T-cell (primary cell): Measurements from ENCODE around the gene SLC35G6. TPM values are rescaled to one million over a fixed set of nuclear protein-coding genes. Genes with fewer than 3 reads are reported as not detected.

Experiments
- ATAC-seq, 4 experiments: fragments of 200-7000 bp in 3 of 4; fragments of 150-1000 bp in 1 of 4; cut with Tn5 transposase; replicated peaks in 1 of 4; 1 replicate in 3 of 4; 2 replicates in 1 of 4; pipeline ENCODE4 v1.10.0; 2021; ENCODE audit warnings: moderate library complexity in 3 of 4, mild to moderate bottlenecking in 2 of 4, moderate number of reproducible peaks in 1 of 4
- CTCF ChIA-PET, 2 donors: fragments of 300-600 bp; sonication (Branson Sonifier 250); formaldehyde crosslinking; loops; one replicate each; lab custom pipeline; 2022; ENCODE audit warnings: antibody characterized with exemption in 2 of 2; lab: Charles Lee
- POLR2A ChIA-PET, 2 donors: fragments of 300-600 bp; sonication (Branson Sonifier 250); formaldehyde crosslinking; loops; one replicate each; lab custom pipeline; 2022; ENCODE audit warnings: antibody characterized with exemption in 2 of 2; lab: Charles Lee
- DNase-seq, 35 experiments: peaks; one replicate each; pipeline versions ENCODE4 v3.0.0 to v3.0.0-alpha.2; 2013 to 2023
- H3K27ac ChIP-seq: one replicate; pipeline ENCODE4 v1.5.1; 2013; ENCODE audit warnings: low read length
- H3K27me3 ChIP-seq, 2 experiments: replicated peaks in 1 of 2; 1 replicate in 1 of 2; 2 replicates in 1 of 2; pipeline versions ENCODE4 v1.6.1 to v1.7.0; 2013; ENCODE audit warnings: low read length in 1 of 2, mixed read lengths in 1 of 2; ENCODE audit not compliant: control insufficient read depth in 2 of 2, insufficient read depth in 2 of 2; ENCODE audit errors: extremely low read depth in 1 of 2
- H3K36me3 ChIP-seq, 2 donors: 1 replicate in 1 of 2; 2 replicates in 1 of 2; pipeline versions ENCODE4 v1.6.1 to v1.7.0; 2013; ENCODE audit warnings: low read length in 1 of 2; ENCODE audit not compliant: control insufficient read depth in 2 of 2, insufficient read depth in 1 of 2; ENCODE audit errors: extremely low read depth in 1 of 2
- H3K4me1 ChIP-seq, 2 experiments: 1 replicate in 1 of 2; 2 replicates in 1 of 2; pipeline versions ENCODE4 v1.6.1 to v1.7.0; 2013; ENCODE audit warnings: low read length in 2 of 2, mixed read lengths in 1 of 2; ENCODE audit not compliant: insufficient read depth in 2 of 2, control insufficient read depth in 1 of 2; ENCODE audit errors: extremely low read depth in 1 of 2
- H3K4me3 ChIP-seq, 2 donors: 1 replicate in 1 of 2; 2 replicates in 1 of 2; pipeline versions ENCODE4 v1.5.1 to v1.7.0; 2013; ENCODE audit warnings: mild to moderate bottlenecking in 2 of 2, low read length in 1 of 2, moderate library complexity in 1 of 2; ENCODE audit not compliant: control insufficient read depth in 1 of 2; ENCODE audit errors: extremely low read depth in 1 of 2
- H3K9me3 ChIP-seq: 2 replicates; pipeline ENCODE4 v1.7.0; 2013
- H3K27ac Mint-ChIP-seq, 2 donors: one replicate each; pipeline ENCODE4 v1.8.0; 2020 to 2021; ENCODE audit warnings: mild to moderate bottlenecking in 2 of 2, mixed read lengths in 2 of 2
- H3K27me3 Mint-ChIP-seq, 2 donors: one replicate each; pipeline ENCODE4 v1.8.0; 2021 to 2022; ENCODE audit warnings: mixed read lengths in 2 of 2
- H3K36me3 Mint-ChIP-seq: one replicate; pipeline ENCODE4 v1.8.0; 2021; ENCODE audit warnings: mixed read lengths
- H3K4me1 Mint-ChIP-seq, 3 donors: one replicate each; pipeline ENCODE4 v1.8.0; 2020 to 2022; ENCODE audit warnings: mixed read lengths in 3 of 3, mild to moderate bottlenecking in 1 of 3
- H3K4me3 Mint-ChIP-seq, 3 donors: one replicate each; pipeline ENCODE4 v1.8.0; 2020 to 2022; ENCODE audit warnings: mild to moderate bottlenecking in 3 of 3, mixed read lengths in 3 of 3, moderate library complexity in 3 of 3
- H3K9me3 Mint-ChIP-seq, 3 donors: one replicate each; pipeline ENCODE4 v1.8.0; 2020 to 2022; ENCODE audit warnings: mixed read lengths in 3 of 3
- WGBS: methylation state at CpG from one replicate; pipeline ENCODE4 v1.1.5; 2013; ENCODE audit warnings: missing lambda C conversion rate; ENCODE audit not compliant: insufficient coverage; 5-methylcytosine and 5-hydroxymethylcytosine counted together
- total RNA-seq, 35 experiments: library from RNA in 6 of 35; stranded (reverse) in 6 of 35; fragments of 120-200 nt in 1 of 35; gene quantifications; one replicate each; pipeline versions ENCODE4 v1.2.1 to v1.2.4 and lab custom pipeline; 2013 to 2026

The SLC35G6 gene
- total RNA-seq, 5 donors from 2014 or later (not counting 1 experiment from before 2014, with no cell fraction given) = not detected

DNA sequence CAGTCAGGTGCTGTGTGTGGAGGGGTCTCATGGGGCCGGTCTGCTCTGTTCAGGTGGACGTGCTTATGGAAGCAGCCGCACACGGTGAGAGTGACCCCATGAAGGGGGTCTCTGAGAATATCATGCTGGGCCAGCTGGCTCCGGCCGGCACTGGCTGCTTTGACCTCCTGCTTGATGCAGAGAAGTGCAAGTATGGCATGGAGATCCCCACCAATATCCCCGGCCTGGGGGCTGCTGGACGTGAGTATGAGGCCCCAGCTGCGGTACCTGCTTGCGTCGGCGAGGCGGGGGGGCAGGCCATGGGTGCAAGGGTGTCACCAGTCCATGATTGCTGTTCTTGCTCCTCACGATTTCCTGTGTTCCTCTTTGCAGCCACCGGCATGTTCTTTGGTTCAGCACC lies 30.9 kb downstream of the SLC35G6 start:
- Mint-ChIP-seq H3K9me3 (no peaks in the 10 kb centered on the region), H3K27me3 (no peaks in the 10 kb centered on the region), H3K27ac (no peak overlapping the region), H3K4me3 (no peak overlapping the region), H3K4me1 (peaks cover 0 to 5% (median 2%) of the 10 kb centered on the region in 3 donors), H3K36me3 (peaks cover 39% of the 10 kb centered on the region)
- ChIA-PET POLR2A (no interaction called here), CTCF (no interaction called here)
- Histone ChIP-seq H3K36me3 (peaks cover 18 to 67% of the 10 kb centered on the region in 2 donors), H3K9me3 (no peaks in the 10 kb centered on the region), H3K4me3 (no peak overlapping the region), H3K27me3 (no peaks in the 10 kb centered on the region), H3K27ac (no peak overlapping the region), H3K4me1 (no peaks in the 10 kb centered on the region)
- DNase-seq (no peak), ATAC-seq (no peak)
- 97% methylated on average over 15 of the region's 15 CpGs for WGBS

DNA sequence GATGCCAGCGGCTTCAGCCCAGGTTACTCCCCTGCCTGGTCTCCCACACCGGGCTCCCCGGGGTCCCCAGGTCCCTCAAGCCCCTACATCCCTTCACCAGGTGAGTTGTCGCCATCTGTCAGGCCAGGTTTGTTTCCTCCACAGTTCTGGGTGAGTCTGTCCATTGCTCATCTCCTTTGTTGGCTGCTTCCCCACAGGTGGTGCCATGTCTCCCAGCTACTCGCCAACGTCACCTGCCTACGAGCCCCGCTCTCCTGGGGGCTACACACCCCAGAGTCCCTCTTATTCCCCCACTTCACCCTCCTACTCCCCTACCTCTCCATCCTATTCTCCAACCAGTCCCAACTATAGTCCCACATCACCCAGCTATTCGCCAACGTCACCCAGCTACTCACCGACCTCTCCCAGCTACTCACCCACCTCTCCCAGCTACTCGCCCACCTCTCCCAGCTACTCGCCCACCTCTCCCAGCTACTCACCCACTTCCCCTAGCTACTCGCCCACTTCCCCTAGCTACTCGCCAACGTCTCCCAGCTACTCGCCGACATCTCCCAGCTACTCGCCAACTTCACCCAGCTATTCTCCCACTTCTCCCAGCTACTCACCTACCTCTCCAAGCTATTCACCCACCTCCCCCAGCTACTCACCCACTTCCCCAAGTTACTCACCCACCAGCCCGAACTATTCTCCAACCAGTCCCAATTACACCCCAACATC lies 31.7 kb downstream of the SLC35G6 start:
- Histone ChIP-seq H3K27ac (no peak overlapping the region), H3K36me3 (peaks cover 16 to 60% of the 10 kb centered on the region in 2 donors), H3K27me3 (no peaks in the 10 kb centered on the region), H3K4me3 (no peak overlapping the region), H3K9me3 (no peaks in the 10 kb centered on the region), H3K4me1 (no peaks in the 10 kb centered on the region)
- Mint-ChIP-seq H3K4me1 (peaks cover 0 to 5% (median 2%) of the 10 kb centered on the region in 3 donors), H3K27me3 (no peaks in the 10 kb centered on the region), H3K27ac (no peak overlapping the region), H3K36me3 (peaks cover 37% of the 10 kb centered on the region), H3K9me3 (no peaks in the 10 kb centered on the region), H3K4me3 (no peak overlapping the region)
- CTCF ChIA-PET = interaction anchor here (0.5 to 3.6 kb wide), 11 partner anchors 12 to 157 kb away, joined by 3 to 22 read pairs (median 3); partner anchors contain the start of genes SOX15 (in 1 of the 2) and ZBTB4 (in 1 of the 2)
- no peak for DNase-seq
- POLR2A ChIA-PET = interaction anchor here in 1 of 2 donors (0.8 to 0.9 kb wide), 2 partner anchors 8 to 22 kb away, joined by 3 to 4 read pairs; no protein-coding TSS in a partner anchor
- ATAC-seq = peak in 1 of 4 experiments; percentile 7
- WGBS = 93% methylated on average over 20 of the region's 20 CpGs

- Histone ChIP-seq H3K4me1 (no peaks in the 10 kb centered on the region), H3K9me3 (no peaks in the 10 kb centered on the region), H3K36me3 (peaks cover 11 to 51% of the 10 kb centered on the region in 2 donors), H3K27ac (no peak overlapping the region), H3K4me3 (no peak overlapping the region), H3K27me3 (no peaks in the 10 kb centered on the region)
- H3K27ac Mint-ChIP-seq = no peak overlapping the region
- ChIA-PET CTCF (interaction anchor here (0.5 to 3.6 kb wide), 11 partner anchors 9 to 173 kb away, joined by 3 to 22 read pairs (median 5); partner anchors contain the start of genes SOX15 (in 1 of the 2), TP53 (in 1 of the 2) and ZBTB4 (in 1 of the 2)), POLR2A (interaction anchor here (0.6 to 1.0 kb wide), 3 partner anchors 26 to 205 kb away, joined by 3 to 11 read pairs (median 4); no protein-coding TSS in a partner anchor)
- no peaks in the 10 kb centered on the region for H3K27me3 Mint-ChIP-seq
- no peak overlapping the region for H3K4me3 Mint-ChIP-seq
- peaks cover 0 to 5% (median 2%) of the 10 kb centered on the region in 3 donors for H3K4me1 Mint-ChIP-seq
- 83% methylated on average over 17 of the region's 17 CpGs for WGBS
- H3K36me3 Mint-ChIP-seq = peaks cover 30% of the 10 kb centered on the region
- H3K9me3 Mint-ChIP-seq = no peaks in the 10 kb centered on the region
- no peak for ATAC-seq
- DNase-seq = no peak
Measured at GRCh38 chr17:7513850-7514419, 32.7 kb downstream of the SLC35G6 start.

GRCh38 chr17:7515911-7516610 lies 34.8 kb downstream of the SLC35G6 start:
- CTCF ChIA-PET = interaction anchor here (0.6 to 3.6 kb wide), 8 partner anchors 36 to 171 kb away, joined by 3 to 22 read pairs (median 4); partner anchors contain the start of genes MPDU1 (in 1 of the 2), SOX15 (in 1 of the 2), TP53 (in 1 of the 2) and ZBTB4 (in 1 of the 2)
- ATAC-seq = no peak
- H3K4me1 Mint-ChIP-seq = peaks cover 0 to 5% (median 2%) of the 10 kb centered on the region in 3 donors
- H3K9me3 ChIP-seq = no peaks in the 10 kb centered on the region
- H3K4me3 Mint-ChIP-seq = no peak overlapping the region
- H3K36me3 ChIP-seq = peaks cover 9 to 33% of the 10 kb centered on the region in 2 donors
- no peaks in the 10 kb centered on the region for H3K9me3 Mint-ChIP-seq
- H3K27me3 ChIP-seq = no peaks in the 10 kb centered on the region
- DNase-seq = no peak
- H3K36me3 Mint-ChIP-seq = peaks cover 17% of the 10 kb centered on the region
- 94% methylated on average over 7 of the region's 13 CpGs for WGBS
- POLR2A ChIA-PET = no interaction called here
- H3K27ac ChIP-seq = no peak overlapping the region
- H3K4me3 ChIP-seq = no peak overlapping the region
- H3K27ac Mint-ChIP-seq = no peak overlapping the region
- no peaks in the 10 kb centered on the region for H3K27me3 Mint-ChIP-seq
- H3K4me1 ChIP-seq = no peaks in the 10 kb centered on the region

DNA sequence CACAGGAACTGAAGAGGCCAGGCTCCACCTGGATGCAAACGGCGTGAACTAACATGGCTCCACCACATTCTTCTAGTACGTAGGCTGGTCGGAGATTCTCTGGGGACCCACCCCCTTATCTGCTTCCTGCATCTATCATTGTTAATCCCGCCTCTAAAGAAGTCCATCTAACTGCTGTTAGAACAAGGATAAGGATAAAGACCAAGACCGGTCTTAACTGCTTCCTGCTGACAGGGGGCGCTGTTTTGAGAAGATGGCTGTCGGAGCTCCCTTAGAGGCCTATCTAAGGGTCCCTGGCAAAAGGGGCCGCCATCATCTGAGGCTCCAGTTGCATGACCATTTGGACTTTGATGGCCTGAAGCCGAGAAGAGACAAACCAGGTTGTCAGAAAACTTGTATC lies 41.8 kb downstream of the SLC35G6 start:
- Histone ChIP-seq H3K27ac (no peak overlapping the region), H3K4me1 (peaks cover 0 to 6% of the 10 kb centered on the region in 2 experiments), H3K36me3 (no peaks in the 10 kb centered on the region), H3K27me3 (no peaks in the 10 kb centered on the region), H3K9me3 (no peaks in the 10 kb centered on the region), H3K4me3 (no peak overlapping the region)
- Mint-ChIP-seq H3K4me1 (peaks cover 3 to 6% (median 4%) of the 10 kb centered on the region in 3 donors), H3K27ac (peak overlapping the region in 1 of 2 donors; percentile 69), H3K27me3 (no peaks in the 10 kb centered on the region), H3K9me3 (no peaks in the 10 kb centered on the region), H3K4me3 (no peak overlapping the region), H3K36me3 (no peaks in the 10 kb centered on the region)
- ChIA-PET POLR2A (interaction anchor here in 1 of 2 donors (0.7 kb wide), 1 partner anchor 8 kb away, joined by 10 read pairs; no protein-coding TSS in a partner anchor), CTCF (interaction anchor here (0.7 to 2.8 kb wide), 7 partner anchors 8 to 225 kb away, joined by 3 to 18 read pairs (median 7); partner anchors contain the start of genes SENP3 (in 1 of the 2) and TP53 (in 1 of the 2))
- 72% methylated on average over 6 of the region's 10 CpGs for WGBS
- DNase-seq = peak in 30 of 35 experiments; percentile 14 to 75 (median 40)
- peak in 3 of 4 experiments; percentile 52 to 78 (median 53) for ATAC-seq

- H3K27ac ChIP-seq = no peak overlapping the region
- ChIA-PET CTCF (no interaction called here), POLR2A (no interaction called here)
- H3K9me3 Mint-ChIP-seq = peaks cover 0 to 2% (median 0%) of the 10 kb centered on the region in 3 donors
- no peaks in the 10 kb centered on the region for H3K4me1 ChIP-seq
- H3K9me3 ChIP-seq = no peaks in the 10 kb centered on the region
- no peaks in the 10 kb centered on the region for H3K4me1 Mint-ChIP-seq
- ATAC-seq (no peak), DNase-seq (no peak)
- no peak overlapping the region for H3K4me3 Mint-ChIP-seq
- no peaks in the 10 kb centered on the region for H3K27me3 Mint-ChIP-seq
- H3K27ac Mint-ChIP-seq = no peak overlapping the region
- no peaks in the 10 kb centered on the region for H3K36me3 Mint-ChIP-seq
- no peaks in the 10 kb centered on the region for H3K36me3 ChIP-seq
- no peak overlapping the region for H3K4me3 ChIP-seq
- H3K27me3 ChIP-seq = no peaks in the 10 kb centered on the region
Measured at GRCh38 chr17:7528842-7529241, 47.6 kb downstream of the SLC35G6 start.
